OCI-LY7 (cell line): ENCODE data around the gene AGAP3.

Source experiments
- EZH2phosphoT487 ChIP-seq: fragments of 200-600 bp; sonication (generic); IDR thresholded peaks from 2 replicates; pipeline ENCODE4 v1.6.1; 2018; ENCODE audit warnings: low read depth, borderline replicate concordance, mild to moderate bottlenecking, mixed run types, antibody characterized with exemption, low read length, moderate library complexity, mixed read lengths
- TF ChIP-seq, protein P1 (sequence below): fragments of 200-600 bp; sonication (generic); conservative IDR thresholded peaks from 2 replicates; pipeline ENCODE4 v1.5.1; 2014; ENCODE audit warnings: mild to moderate bottlenecking, antibody characterized with exemption, low read length, moderate library complexity, mixed read lengths

DNA sequence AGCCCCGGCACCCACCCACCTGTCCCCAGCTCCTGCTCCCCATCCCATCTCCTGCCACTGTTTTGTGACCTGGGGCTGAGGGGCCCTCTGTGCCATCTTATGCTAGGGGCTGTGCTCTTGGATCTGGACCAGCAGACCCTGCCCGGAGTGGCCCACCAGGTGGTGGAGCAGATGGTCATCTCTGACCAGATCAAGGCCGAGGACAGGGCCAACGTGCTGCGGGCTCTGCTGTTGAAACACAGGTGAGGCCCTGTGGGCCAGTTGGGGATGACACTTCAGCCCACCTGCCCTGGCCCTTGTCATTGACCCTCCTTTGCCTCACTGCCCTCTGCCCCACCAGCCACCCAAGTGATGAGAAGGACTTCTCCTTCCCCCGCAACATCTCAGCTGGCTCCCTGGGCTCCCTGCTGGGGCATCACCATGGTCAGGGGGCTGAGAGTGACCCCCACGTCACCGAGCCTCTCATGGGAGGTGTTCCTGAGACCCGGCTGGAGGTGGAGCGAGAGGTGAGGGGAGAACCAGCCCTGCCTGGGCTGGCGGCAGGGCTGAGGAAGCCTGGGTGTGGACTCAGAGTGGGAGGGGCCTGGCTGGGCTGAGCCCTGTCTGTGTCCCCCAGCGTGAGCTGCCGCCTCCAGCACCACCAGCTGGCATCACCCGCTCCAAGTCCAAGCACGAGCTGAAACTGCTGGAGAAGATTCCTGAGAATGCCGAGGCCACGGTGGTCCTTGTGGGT, 16.3 kb upstream of the AGAP3 start:
- TF ChIP-seq, protein P1, sequence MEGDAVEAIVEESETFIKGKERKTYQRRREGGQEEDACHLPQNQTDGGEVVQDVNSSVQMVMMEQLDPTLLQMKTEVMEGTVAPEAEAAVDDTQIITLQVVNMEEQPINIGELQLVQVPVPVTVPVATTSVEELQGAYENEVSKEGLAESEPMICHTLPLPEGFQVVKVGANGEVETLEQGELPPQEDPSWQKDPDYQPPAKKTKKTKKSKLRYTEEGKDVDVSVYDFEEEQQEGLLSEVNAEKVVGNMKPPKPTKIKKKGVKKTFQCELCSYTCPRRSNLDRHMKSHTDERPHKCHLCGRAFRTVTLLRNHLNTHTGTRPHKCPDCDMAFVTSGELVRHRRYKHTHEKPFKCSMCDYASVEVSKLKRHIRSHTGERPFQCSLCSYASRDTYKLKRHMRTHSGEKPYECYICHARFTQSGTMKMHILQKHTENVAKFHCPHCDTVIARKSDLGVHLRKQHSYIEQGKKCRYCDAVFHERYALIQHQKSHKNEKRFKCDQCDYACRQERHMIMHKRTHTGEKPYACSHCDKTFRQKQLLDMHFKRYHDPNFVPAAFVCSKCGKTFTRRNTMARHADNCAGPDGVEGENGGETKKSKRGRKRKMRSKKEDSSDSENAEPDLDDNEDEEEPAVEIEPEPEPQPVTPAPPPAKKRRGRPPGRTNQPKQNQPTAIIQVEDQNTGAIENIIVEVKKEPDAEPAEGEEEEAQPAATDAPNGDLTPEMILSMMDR, result no peak
- TF ChIP-seq EZH2phosphoT487, result no peak
